Coronary artery (tissue), 2 donors: Measurements from ENCODE around the gene SLC8A2.

Experiments
- DNase-seq: peaks from one replicate; pipeline ENCODE4 v3.0.0-alpha.2; 2017; ENCODE audit warnings: low spot score
- H3K27ac ChIP-seq, 2 donors: fragments of 200-600 bp; sonication (generic); one replicate each; pipeline ENCODE4 v1.5.1; 2016 to 2019
- H3K4me3 ChIP-seq: fragments of 200-600 bp; sonication (generic); 2 replicates; pipeline ENCODE4 v1.5.1; 2016; ENCODE audit warnings: mild to moderate bottlenecking, moderate library complexity
- TF ChIP-seq, protein P1 (sequence below): fragments of 200-600 bp; sonication (generic); IDR thresholded peaks from one replicate; pipeline ENCODE4 v1.5.1; 2019; ENCODE audit warnings: antibody characterized with exemption

The SLC8A2 gene

DNA sequence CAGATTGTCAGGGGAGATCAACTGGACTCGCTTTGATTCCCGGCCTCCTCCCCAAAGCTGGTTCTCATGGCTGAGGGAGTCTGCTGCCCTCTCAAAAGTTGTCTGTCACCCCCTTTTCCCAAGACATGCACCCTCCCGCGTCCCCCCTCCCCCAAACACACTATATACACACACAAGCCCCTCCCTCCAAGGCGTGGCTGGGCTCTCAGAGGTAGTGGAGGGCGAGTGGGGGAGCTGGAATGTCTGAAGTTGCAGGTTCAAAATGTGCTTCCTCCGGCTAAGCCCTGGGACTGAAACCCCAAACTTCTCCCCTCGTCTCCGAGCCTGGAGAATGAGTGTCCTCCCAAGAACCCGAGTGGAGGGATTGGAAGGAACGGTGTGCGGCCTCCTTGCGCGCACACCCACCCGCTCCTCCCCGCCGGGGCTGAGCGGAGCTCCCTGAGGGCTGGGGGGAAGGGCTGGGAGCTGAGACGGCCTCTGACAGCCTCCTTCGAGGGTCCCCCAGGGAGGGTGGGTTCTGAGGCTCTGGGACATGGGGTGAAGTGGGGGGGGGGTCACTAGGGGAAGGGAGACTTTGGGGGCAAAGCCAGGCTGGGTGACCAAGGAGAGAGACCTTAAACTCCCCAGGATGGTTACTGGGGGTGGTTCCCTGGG is 42.4 kb downstream of the SLC8A2 start:
- Histone ChIP-seq H3K4me3 (no peak overlapping the region), H3K27ac (no peak overlapping the region)
- no peak for DNase-seq
- TF ChIP-seq, protein P1, sequence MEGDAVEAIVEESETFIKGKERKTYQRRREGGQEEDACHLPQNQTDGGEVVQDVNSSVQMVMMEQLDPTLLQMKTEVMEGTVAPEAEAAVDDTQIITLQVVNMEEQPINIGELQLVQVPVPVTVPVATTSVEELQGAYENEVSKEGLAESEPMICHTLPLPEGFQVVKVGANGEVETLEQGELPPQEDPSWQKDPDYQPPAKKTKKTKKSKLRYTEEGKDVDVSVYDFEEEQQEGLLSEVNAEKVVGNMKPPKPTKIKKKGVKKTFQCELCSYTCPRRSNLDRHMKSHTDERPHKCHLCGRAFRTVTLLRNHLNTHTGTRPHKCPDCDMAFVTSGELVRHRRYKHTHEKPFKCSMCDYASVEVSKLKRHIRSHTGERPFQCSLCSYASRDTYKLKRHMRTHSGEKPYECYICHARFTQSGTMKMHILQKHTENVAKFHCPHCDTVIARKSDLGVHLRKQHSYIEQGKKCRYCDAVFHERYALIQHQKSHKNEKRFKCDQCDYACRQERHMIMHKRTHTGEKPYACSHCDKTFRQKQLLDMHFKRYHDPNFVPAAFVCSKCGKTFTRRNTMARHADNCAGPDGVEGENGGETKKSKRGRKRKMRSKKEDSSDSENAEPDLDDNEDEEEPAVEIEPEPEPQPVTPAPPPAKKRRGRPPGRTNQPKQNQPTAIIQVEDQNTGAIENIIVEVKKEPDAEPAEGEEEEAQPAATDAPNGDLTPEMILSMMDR = no peak

DNA sequence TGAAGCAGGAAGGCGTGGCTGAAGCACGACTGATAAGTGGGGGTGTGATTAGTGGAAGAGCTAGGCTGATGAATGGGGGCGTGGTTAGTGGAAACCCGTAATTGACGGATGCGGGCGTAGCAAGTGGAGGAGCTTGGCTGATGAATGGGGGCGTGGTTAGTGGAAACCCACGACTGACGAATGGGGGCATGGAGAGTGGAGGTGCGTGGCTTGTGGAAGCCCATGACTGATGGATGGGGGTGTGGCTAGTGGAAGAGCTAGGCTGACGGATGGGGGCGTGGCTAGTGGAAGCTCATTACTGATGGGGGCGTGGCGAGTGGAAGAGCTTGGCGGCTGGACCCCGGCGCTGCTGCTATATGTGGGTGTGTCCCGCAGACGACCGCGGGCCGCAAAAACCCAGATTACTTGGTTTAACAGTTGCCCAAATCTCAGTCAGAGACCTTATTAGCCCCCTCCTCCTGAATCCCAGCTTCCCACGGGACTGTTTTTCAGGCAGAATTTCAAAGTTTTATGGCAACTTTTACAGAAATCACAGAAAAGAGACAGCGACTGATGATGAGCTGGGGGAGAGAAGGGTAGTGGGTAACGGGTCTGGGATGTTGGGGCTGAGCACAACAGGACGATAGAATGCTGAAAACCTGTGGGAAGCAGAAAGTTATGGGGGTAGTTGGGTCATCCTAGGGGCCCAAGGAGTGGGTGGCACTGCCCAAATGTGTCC is 43.4 kb downstream of the SLC8A2 start:
- Histone ChIP-seq H3K27ac (no peak overlapping the region), H3K4me3 (peak overlapping the region; percentile 15)
- TF ChIP-seq, protein P1 = no peak
- no peak for DNase-seq

DNA sequence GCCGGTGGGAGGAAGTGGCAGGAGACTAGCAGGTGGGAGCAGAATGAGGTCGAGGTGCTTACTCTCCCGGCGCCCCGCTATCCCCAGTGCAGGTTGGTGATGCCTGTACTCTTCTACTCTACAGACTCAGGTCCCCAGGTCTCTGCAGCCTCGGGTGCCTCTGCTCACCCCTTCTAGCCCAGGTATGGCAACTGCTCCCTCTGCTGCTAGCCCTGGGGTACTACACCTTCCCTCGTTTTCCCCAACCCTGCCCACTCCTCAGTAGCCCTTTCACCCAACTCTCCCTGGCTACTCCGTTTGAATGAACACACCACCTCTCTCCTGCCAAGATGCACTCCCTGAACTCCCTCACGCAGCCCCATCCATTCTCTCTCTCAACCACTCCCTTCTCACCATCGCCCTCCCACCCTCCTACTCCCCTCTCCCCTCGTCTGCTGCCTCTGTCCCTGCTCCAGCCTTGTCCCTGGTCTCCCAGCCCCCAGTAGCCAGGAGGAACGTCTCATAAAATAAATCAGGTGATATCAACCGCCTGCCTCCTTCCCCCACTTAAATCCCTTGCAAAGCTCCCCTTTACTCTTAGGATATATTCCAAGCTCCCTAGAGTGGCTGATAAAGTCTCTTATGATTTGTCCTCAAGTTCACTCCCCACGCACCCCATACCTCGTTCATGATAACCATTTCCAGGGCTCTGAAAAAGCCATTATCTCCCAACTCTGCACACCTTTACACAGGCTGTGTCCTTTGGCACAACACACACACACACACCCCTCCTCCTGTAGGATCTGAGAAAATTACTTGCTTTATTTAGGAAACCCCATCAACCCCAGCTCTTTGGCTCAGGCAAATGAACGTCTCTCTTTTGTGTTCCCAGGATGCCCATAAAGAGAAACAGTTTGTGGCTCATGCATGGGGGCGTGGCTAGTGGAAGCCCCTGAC is 44.2 kb downstream of the SLC8A2 start:
- peak overlapping the region; percentile 15 for H3K4me3 ChIP-seq
- H3K27ac ChIP-seq = no peak overlapping the region

DNA sequence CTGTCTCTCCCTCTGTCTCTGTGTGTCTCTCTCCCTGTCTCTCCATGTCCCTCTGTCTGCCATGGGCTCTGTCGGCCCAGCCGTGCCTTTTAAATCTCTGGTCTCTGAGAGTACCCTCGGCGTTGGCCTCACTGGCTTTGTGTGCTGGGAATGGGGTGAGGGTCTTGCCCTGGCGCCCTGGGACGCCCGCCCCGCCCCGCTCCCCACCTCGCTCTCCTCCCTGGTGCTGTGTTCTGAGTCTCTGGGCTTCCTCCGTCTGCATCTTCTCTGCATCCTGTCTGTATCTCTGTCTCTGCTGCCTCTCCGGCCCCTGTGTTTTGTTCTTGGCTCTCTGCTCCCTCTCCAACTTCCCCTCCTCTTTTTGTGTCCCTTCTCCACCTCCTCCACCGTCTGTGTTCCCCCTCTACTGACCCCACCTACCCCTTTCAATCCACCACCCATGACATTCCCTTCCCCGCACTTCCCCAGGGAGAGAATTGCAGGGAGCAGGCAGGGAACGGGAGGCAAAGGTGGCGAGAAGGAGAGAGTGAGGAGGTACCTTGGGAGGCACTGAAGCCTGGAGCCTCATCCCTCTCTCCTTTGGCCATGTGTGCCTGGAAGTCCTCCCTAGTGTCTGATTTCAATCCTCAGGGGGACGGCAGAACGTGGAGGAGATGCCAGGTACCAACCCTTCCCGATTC is 48.4 kb downstream of the SLC8A2 start:
- Histone ChIP-seq H3K4me3 (no peak overlapping the region), H3K27ac (no peak overlapping the region)
- DNase-seq = no peak
- TF ChIP-seq, protein P1 = no peak

More for the DNA sequence above, 44.2 kb downstream of the SLC8A2 start:
- no peak for DNase-seq
- TF ChIP-seq, protein P1 = peak; percentile 75

DNA sequence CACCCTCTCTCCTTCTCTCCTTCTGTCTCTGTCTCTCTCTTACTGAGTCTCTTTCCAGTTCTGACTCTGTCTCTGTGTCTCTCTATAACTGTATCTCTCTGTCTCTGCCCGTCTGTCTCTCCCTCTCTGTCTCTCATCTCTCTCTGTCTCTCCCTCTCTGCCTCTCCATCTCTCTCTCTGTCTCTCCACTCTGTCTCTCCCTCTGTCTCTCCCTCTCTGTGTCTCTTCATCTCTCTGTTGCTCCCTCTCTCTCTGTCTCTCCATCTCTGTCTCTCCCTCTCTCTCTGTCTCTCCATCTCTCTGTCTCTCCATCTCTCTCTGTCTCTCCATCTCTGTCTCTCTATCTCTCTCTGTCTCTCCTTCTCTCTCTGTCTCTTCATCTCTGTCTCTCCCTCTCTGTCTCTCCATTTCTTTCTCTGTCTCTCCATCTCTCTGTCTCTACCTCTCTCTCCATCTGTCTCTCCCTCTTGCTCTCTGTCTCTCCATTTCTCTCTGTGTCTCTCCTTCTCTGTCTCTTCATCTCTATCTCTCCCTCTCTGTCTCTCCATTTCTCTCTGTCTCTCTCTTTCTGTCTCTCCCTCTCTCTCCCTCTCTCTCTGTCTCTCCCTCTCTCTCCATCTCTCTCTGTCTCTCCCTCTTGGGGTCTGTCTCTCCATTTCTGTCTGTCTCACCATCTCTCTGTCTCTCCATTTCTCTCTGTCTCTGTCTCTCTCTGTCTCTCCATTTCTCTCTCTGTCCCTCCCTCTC is 49.1 kb downstream of the SLC8A2 start:
- DNase-seq = no peak
- no peak overlapping the region for H3K4me3 ChIP-seq
- H3K27ac ChIP-seq = no peak overlapping the region
- TF ChIP-seq, protein P1 = no peak

DNA sequence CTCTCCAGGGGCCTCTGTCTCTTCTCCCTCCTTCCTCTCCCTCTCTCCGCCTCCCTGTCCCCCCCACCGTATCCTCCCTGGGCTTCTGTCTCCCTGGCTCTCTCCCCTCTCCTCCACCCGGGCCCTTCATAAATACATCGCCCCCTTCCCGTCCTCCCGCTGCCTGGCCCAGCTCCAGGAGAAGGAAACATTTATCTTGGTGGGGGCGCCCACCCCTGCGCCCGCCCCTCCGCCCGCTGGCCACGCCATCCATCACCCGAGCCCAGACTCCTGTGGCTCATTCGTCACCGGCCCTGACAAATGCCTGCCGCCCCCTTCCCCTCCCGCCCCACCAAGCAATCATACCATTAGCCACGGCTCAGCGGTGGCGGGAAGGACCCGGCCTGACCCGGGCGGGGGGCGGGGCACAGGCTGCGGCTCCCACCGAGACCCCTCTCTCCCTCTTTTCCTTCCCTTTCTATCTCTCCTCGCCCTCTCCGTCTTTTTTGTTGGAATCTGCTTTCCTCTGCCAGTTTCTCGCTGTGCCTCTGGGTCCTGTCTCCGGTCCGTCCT is 49.8 kb downstream of the SLC8A2 start:
- DNase-seq = no peak
- no peak overlapping the region for H3K27ac ChIP-seq
- TF ChIP-seq, protein P1 = no peak
- no peak overlapping the region for H3K4me3 ChIP-seq
